ENCODE results near the gene NT5E.

The NT5E gene

GRCh38 chr6:85544776-85545175 lies 94.9 kb downstream of the NT5E start:
- Histone ChIP-seq H4K20me1 (ENCODE audit: low read depth, low read length) (no peaks in the 10 kb centered on the region), H3K9me3 (ENCODE audit: insufficient read depth, low read length) (no peaks in the 10 kb centered on the region), H3K79me2 (ENCODE audit: insufficient read depth, low read length) (no peaks in the 10 kb centered on the region), H3K36me3 (ENCODE audit: low read length) (peaks cover 35% of the 10 kb centered on the region; the same call in 1 of the 2 replicates), H3K27me3 (ENCODE audit: low read length) (no peaks in the 10 kb centered on the region), H2AFZ (ENCODE audit: low read depth, low read length, severe bottlenecking) (no peak overlapping the region), H3F3A (ENCODE audit: insufficient read depth) (0 out of 2 replicates have a peak, but pooled peaks cover 3% of the 10 kb centered on the region), H3K4me3 (ENCODE audit: insufficient read depth, low read length, poor library complexity, severe bottlenecking) (no peak overlapping the region), H3K9me2 (replicated peaks; ENCODE audit: insufficient read depth, low read length) (no peaks in the 10 kb centered on the region), H3K9ac (ENCODE audit: low read length) (no peak overlapping the region), H3K4me2 (ENCODE audit: low read depth, low read length, poor library complexity, severe bottlenecking) (no peak overlapping the region), H3K27ac (ENCODE audit: low read depth, low read length) (no peak overlapping the region)
- TF ChIP-seq CTCF (IDR thresholded peaks at IDR 0.05; ENCODE audit: insufficient read depth, low read length, poor library complexity, severe bottlenecking) (no peak), EZH2phosphoT487 (conservative IDR thresholded peaks at IDR 0.05; ENCODE audit: low read length) (no peak)
